H1 (cell line): ENCODE results near the gene SS18L1. TPM values are rescaled to one million over a fixed set of nuclear protein-coding genes. Genes with fewer than 3 reads are reported as not detected.

Experiments
- CTCF ChIA-PET: fragments of 300-600 bp; sonication (Branson Sonifier 250); formaldehyde crosslinking; loops from one replicate; lab custom pipeline; 2021; ENCODE audit not compliant: partially characterized antibody; lab: Charles Lee
- POLR2A ChIA-PET: fragments of 300-600 bp; sonication (Branson Sonifier 250); formaldehyde crosslinking; loops from one replicate; lab custom pipeline; 2021; ENCODE audit warnings: inconsistent platforms; ENCODE audit not compliant: partially characterized antibody; lab: Charles Lee
- DNase-seq, 2 experiments: peaks; one replicate each; pipeline versions ENCODE4 v3.0.0 to v3.0.0-alpha.2; 2010 to 2022; ENCODE audit warnings: low spot score in 2 of 2, low read depth in 1 of 2, mixed read lengths in 1 of 2
- FAIRE-seq: peaks from 2 replicates; lab custom pipeline; 2011; peaks lifted over from hg19 to GRCh38; lab: Jason Lieb, UNC
- H2AFZ ChIP-seq: 2 replicates; pipeline ENCODE4 v1.8.1; 2012; ENCODE audit warnings: low read length, inconsistent platforms
- H2AK5ac ChIP-seq: 2 replicates; pipeline ENCODE4 v1.6.1; 2013; ENCODE audit warnings: low read depth, low read length
- H2BK120ac ChIP-seq: replicated peaks from 2 replicates; pipeline ENCODE3; 2013; ENCODE audit warnings: low read depth, low read length, inconsistent platforms
- H2BK12ac ChIP-seq: 2 replicates; pipeline ENCODE4 v1.6.1; 2013; ENCODE audit warnings: low read depth, low read length
- H2BK15ac ChIP-seq: 2 replicates; pipeline ENCODE4 v1.6.1; 2013; ENCODE audit warnings: low read length
- H2BK20ac ChIP-seq: 2 replicates; pipeline ENCODE4 v1.6.1; 2013; ENCODE audit warnings: low read length
- H2BK5ac ChIP-seq: 2 replicates; pipeline ENCODE4 v1.6.1; 2013; ENCODE audit warnings: low read depth, low read length
- H3K14ac ChIP-seq: 2 replicates; pipeline ENCODE4 v1.6.1; 2013; ENCODE audit warnings: inconsistent platforms; ENCODE audit not compliant: insufficient read length
- H3K18ac ChIP-seq: 2 replicates; pipeline ENCODE4 v1.6.1; 2013; ENCODE audit warnings: low read length; ENCODE audit errors: extremely low read depth
- H3K23ac ChIP-seq: 2 replicates; pipeline ENCODE4 v1.6.1; 2013; ENCODE audit warnings: inconsistent platforms; ENCODE audit not compliant: insufficient read length
- H3K23me2 ChIP-seq: 2 replicates; pipeline ENCODE4 v1.6.1; 2013; ENCODE audit warnings: low read depth, low read length
- H3K27ac ChIP-seq: 2 replicates; pipeline ENCODE4 v1.6.1; 2011; ENCODE audit warnings: low read depth, low read length, inconsistent platforms
- H3K27me3 ChIP-seq, 4 experiments: replicated peaks in 1 of 4; 1 replicate in 1 of 4; 2 replicates in 3 of 4; pipeline versions ENCODE4 v1.6.1 to v1.8.1; 2011 to 2013; ENCODE audit warnings: low read length in 3 of 4, mild to moderate bottlenecking in 3 of 4, inconsistent platforms in 2 of 4, mixed read lengths in 2 of 4, moderate library complexity in 1 of 4; ENCODE audit not compliant: control insufficient read depth in 3 of 4, insufficient read depth in 3 of 4; ENCODE audit errors: extremely low read depth in 1 of 4
- H3K36me3 ChIP-seq, 4 experiments: 2 replicates each; pipeline versions ENCODE4 v1.6.1 to v1.8.1; 2011 to 2013; ENCODE audit warnings: mild to moderate bottlenecking in 4 of 4, low read length in 3 of 4, moderate library complexity in 2 of 4, control low read depth in 1 of 4, inconsistent platforms in 1 of 4; ENCODE audit not compliant: insufficient read depth in 4 of 4, control insufficient read depth in 2 of 4
- H3K4ac ChIP-seq: replicated peaks from 2 replicates; pipeline ENCODE3; 2013; ENCODE audit warnings: low read length, low read depth, mixed read lengths, inconsistent platforms; ENCODE audit not compliant: insufficient read length
- H3K4me1 ChIP-seq, 4 experiments: replicated peaks in 1 of 4; 1 replicate in 1 of 4; 2 replicates in 3 of 4; pipeline versions ENCODE4 v1.6.1 to v1.8.1; 2011 to 2013; ENCODE audit warnings: low read length in 3 of 4, inconsistent platforms in 2 of 4, mixed read lengths in 1 of 4; ENCODE audit not compliant: insufficient read depth in 4 of 4, control insufficient read depth in 3 of 4
- H3K4me2 ChIP-seq, 2 experiments: 2 replicates each; pipeline versions ENCODE4 v1.6.1 to v1.8.1; 2011 to 2013; ENCODE audit warnings: low read depth in 2 of 2, low read length in 2 of 2, control low read depth in 1 of 2, inconsistent platforms in 1 of 2, mild to moderate bottlenecking in 1 of 2; ENCODE audit not compliant: insufficient read depth in 1 of 2
- H3K4me3 ChIP-seq, 4 experiments: fragments of 200-600, 300-600 bp in 1 of 4; sonication (generic), shearing (Covaris generic), sonication (Bioruptor Twin) in 1 of 4; 2 replicates each; pipeline versions ENCODE4 v1.5.1 to v1.8.1; 2011 to 2016; ENCODE audit warnings: low read length in 4 of 4, low read depth in 3 of 4, control low read depth in 2 of 4, inconsistent platforms in 2 of 4, mild to moderate bottlenecking in 2 of 4, mixed read lengths in 1 of 4, moderate library complexity in 1 of 4; ENCODE audit not compliant: insufficient read depth in 2 of 4; ENCODE audit errors: extremely low read depth in 1 of 4
- H3K56ac ChIP-seq: replicated peaks from 2 replicates; pipeline ENCODE3; 2013; ENCODE audit warnings: low read depth, mild to moderate bottlenecking, mixed read lengths, low read length, inconsistent platforms; ENCODE audit not compliant: insufficient read length
- H3K79me1 ChIP-seq: 2 replicates; pipeline ENCODE4 v1.6.1; 2013; ENCODE audit warnings: low read depth, low read length, control low read depth
- H3K79me2 ChIP-seq, 2 experiments: 2 replicates each; pipeline versions ENCODE4 v1.6.1 to v1.8.1; 2012 to 2013; ENCODE audit warnings: low read length in 2 of 2, mild to moderate bottlenecking in 2 of 2, inconsistent platforms in 1 of 2; ENCODE audit not compliant: insufficient read depth in 2 of 2, control insufficient read depth in 1 of 2
- H3K9ac ChIP-seq, 4 experiments: replicated peaks in 1 of 4; 1 replicate in 1 of 4; 2 replicates in 3 of 4; pipeline versions ENCODE4 v1.6.1 to v1.8.1; 2011 to 2013; ENCODE audit warnings: low read depth in 3 of 4, low read length in 3 of 4, control low read depth in 2 of 4, mild to moderate bottlenecking in 2 of 4, moderate library complexity in 2 of 4, inconsistent platforms in 1 of 4; ENCODE audit errors: extremely low read depth in 1 of 4
- H3K9me3 ChIP-seq, 2 experiments: 2 replicates each; pipeline versions ENCODE4 v1.6.1 to v1.8.1; 2012 to 2013; ENCODE audit warnings: mild to moderate bottlenecking in 2 of 2, moderate library complexity in 2 of 2, control low read depth in 1 of 2, inconsistent platforms in 1 of 2, low read depth in 1 of 2, low read length in 1 of 2, mixed read lengths in 1 of 2; ENCODE audit not compliant: insufficient read depth in 2 of 2
- H4K20me1 ChIP-seq, 2 experiments: replicated peaks in 1 of 2; 2 replicates each; pipeline versions ENCODE3 to v1.8.1; 2011 to 2013; ENCODE audit warnings: inconsistent platforms in 2 of 2, low read length in 2 of 2, mild to moderate bottlenecking in 1 of 2; ENCODE audit not compliant: insufficient read depth in 2 of 2, control insufficient read depth in 1 of 2
- H4K5ac ChIP-seq: 2 replicates; pipeline ENCODE4 v1.6.1; 2013; ENCODE audit warnings: low read length, low read depth, mixed read lengths, inconsistent platforms; ENCODE audit not compliant: insufficient read length
- H4K8ac ChIP-seq: 2 replicates; pipeline ENCODE4 v1.8.0; 2013; ENCODE audit warnings: mild to moderate bottlenecking, moderate library complexity, low read length, inconsistent platforms; ENCODE audit not compliant: insufficient read depth; ENCODE audit errors: extremely low read depth
- H4K91ac ChIP-seq: replicated peaks from 2 replicates; pipeline ENCODE3; 2013; ENCODE audit warnings: low read length, mixed read lengths, inconsistent platforms; ENCODE audit not compliant: insufficient read length
- MAX ChIP-seq: IDR thresholded peaks from 2 replicates; pipeline ENCODE4 v1.6.1; 2012; ENCODE audit warnings: inconsistent platforms
- SIN3A ChIP-seq, 2 experiments: IDR thresholded peaks in 1 of 2; conservative IDR thresholded peaks in 1 of 2; 2 replicates each; pipeline ENCODE4 v1.6.1; 2011 to 2012; ENCODE audit warnings: low read length in 2 of 2, improper control_type of control experiment in 1 of 2, low read depth in 1 of 2, mild to moderate bottlenecking in 1 of 2
- WGBS, 2 experiments: shearing (Covaris generic) in 1 of 2; methylation state at CpG; one replicate each; pipeline versions ENCODE4 v1.1.6 to v1.1.7; 2013 to 2015; ENCODE audit warnings: low lambda C conversion rate in 2 of 2, mixed read lengths in 2 of 2, inconsistent platforms in 1 of 2, low coverage in 1 of 2, missing lambda C conversion rate in 1 of 2; ENCODE audit not compliant: insufficient replicate concordance in 2 of 2, insufficient coverage in 1 of 2, insufficient read length in 1 of 2; ENCODE audit errors: extremely low coverage in 1 of 2, missing lambda C conversion rate in 1 of 2; 5-methylcytosine and 5-hydroxymethylcytosine counted together
- polyA plus RNA-seq, 7 experiments: library from polyadenylated mRNA; depleted of rRNA in 3 of 7; stranded (reverse) in 5 of 7; unstranded in 2 of 7; fragments of >200 nt in 5 of 7; fragments of 200-250 nt in 2 of 7; gene quantifications; 1 replicate in 5 of 7; 2 replicates in 1 of 7; 4 replicates in 1 of 7; pipeline versions ENCODE4 v1.2.1 to v1.2.3, GENCODE V29; 2011 to 2013; ENCODE audit warnings: missing spikeins in 2 of 7, mixed read lengths in 2 of 7
- total RNA-seq: library from RNA; stranded (reverse); fragmentation: NEBNext Ultra II Directional; extraction: Animal tissue kit (Norgen Biotek cat#: 25700); gene quantifications from 2 replicates; pipeline ENCODE4 v1.2.1, GENCODE V29; 2021

Gene SS18L1
- total and polyA plus RNA-seq, 2 of the 8 experiments (the other 6 are each of a cell fraction or from before 2014, with no cell fraction given): 28.4 to 29.7 TPM

GRCh38 chr20:62183426-62184142 lies 40.0 kb downstream of the SS18L1 start:
- Histone ChIP-seq H3K23me2 (peaks cover 3% of the 10 kb centered on the region), H3K27ac (peak overlapping the region; percentile 80), H3K9me3 (no peaks in the 10 kb centered on the region), H3K4me1 (peaks cover 0 to 5% (median 1%) of the 10 kb centered on the region in 4 experiments; a peak in 3 of 7 replicates), H2BK12ac (no peak overlapping the region), H3K79me2 (peaks cover 6 to 30% of the 10 kb centered on the region in 2 experiments; a peak in 3 of 4 replicates), H4K20me1 (peaks cover 0 to 6% of the 10 kb centered on the region in 2 experiments), H3K18ac (no peak overlapping the region), H3K9ac (peak overlapping the region; percentile 77 to 88 (median 87)), H2BK120ac (no peak overlapping the region), H4K8ac (peak overlapping the region; percentile 96; the same call in 1 of the 2 replicates), H4K5ac (no peak overlapping the region), H2AK5ac (no peak overlapping the region), H3K56ac (no peak overlapping the region), H2BK20ac (no peak overlapping the region), H2BK15ac (no peak overlapping the region), H3K4me3 (peak overlapping the region; percentile 81 to 93 (median 90)), H3K4me2 (peak overlapping the region; percentile 96 to 98), H3K79me1 (peaks cover 13% of the 10 kb centered on the region; the same call in 1 of the 2 replicates), H4K91ac (no peak overlapping the region), H2BK5ac (peak overlapping the region; percentile 61; the same call in 1 of the 2 replicates), H2AFZ (no peak overlapping the region), H3K4ac (peak overlapping the region; percentile 57), H3K14ac (no peak overlapping the region), H3K27me3 (no peaks in the 10 kb centered on the region)
- CTCF ChIA-PET: interaction anchor here (1.6 kb wide), 1 partner anchor 173 kb away, joined by 3 read pairs; no protein-coding TSS in a partner anchor
- no peak for DNase-seq
- WGBS, 2 experiments: 38% methylated on average over 25 of the region's 25 CpGs; no CpG with 5 or more reads in 1 of the 2 experiments
- POLR2A ChIA-PET: interaction anchor here (1.0 to 1.8 kb wide), 3 partner anchors 9 to 130 kb away, joined by 3 to 4 read pairs (median 3); no protein-coding TSS in a partner anchor
- TF ChIP-seq MAX (no peak), SIN3A (conservative IDR thresholded peaks at IDR 0.05 in 1 of 2, IDR thresholded peaks at IDR 0.05 in 1 of 2; ENCODE audit: low read depth in 1 of 2, low read length in 2 of 2) (0 out of 4 replicates have a peak, but pooled peaks of 1 of the 2 experiments have one; percentile 2)
- TF ChIP-seq, all 59 proteins: peak for 1
- no peak for FAIRE-seq
- Histone ChIP-seq H3K23ac (no peak overlapping the region), H3K36me3 (peaks cover 0 to 11% (median 5%) of the 10 kb centered on the region in 4 experiments; a peak in 6 of 8 replicates)
